Astrocyte (in vitro differentiated cells and primary cell): Measurements from ENCODE around the gene POU2AF3. TPM values are rescaled to one million over a fixed set of nuclear protein-coding genes. Genes with fewer than 3 reads are reported as not detected.

Source experiments
- DNase-seq: peaks from one replicate; pipeline ENCODE4 v3.0.0-alpha.2; 2010; ENCODE audit warnings: low read depth
- FAIRE-seq: peaks from 2 replicates; lab custom pipeline; 2011; peaks lifted over from hg19 to GRCh38; lab: Jason Lieb, UNC
- H2AFZ ChIP-seq: 2 replicates; pipeline ENCODE4 v1.6.0; 2012; ENCODE audit warnings: low read depth, low read length, inconsistent platforms
- H3K27ac ChIP-seq: 2 replicates; pipeline ENCODE4 v1.5.1; 2011; ENCODE audit warnings: low read depth, low read length, inconsistent platforms
- H3K27me3 ChIP-seq: 2 replicates; pipeline ENCODE4 v1.6.0; 2011; ENCODE audit warnings: low read length, inconsistent platforms; ENCODE audit not compliant: insufficient read depth
- H3K36me3 ChIP-seq: 2 replicates; pipeline ENCODE4 v1.5.1; 2011; ENCODE audit warnings: low read length, inconsistent platforms; ENCODE audit not compliant: insufficient read depth
- H3K4me1 ChIP-seq: 2 replicates; pipeline ENCODE4 v1.5.1; 2011; ENCODE audit warnings: low read length, inconsistent platforms; ENCODE audit not compliant: insufficient read depth
- H3K4me2 ChIP-seq: 2 replicates; pipeline ENCODE4 v1.6.0; 2012; ENCODE audit warnings: low read length, inconsistent platforms
- H3K4me3 ChIP-seq: 2 replicates; pipeline ENCODE4 v1.5.1; 2011; ENCODE audit warnings: low read depth, mild to moderate bottlenecking, low read length, inconsistent platforms; ENCODE audit not compliant: insufficient read depth
- H3K79me2 ChIP-seq: 2 replicates; pipeline ENCODE4 v1.6.0; 2012; ENCODE audit warnings: mild to moderate bottlenecking, low read length, inconsistent platforms; ENCODE audit not compliant: insufficient read depth
- H3K9ac ChIP-seq: 2 replicates; pipeline ENCODE4 v1.6.0; 2012; ENCODE audit warnings: mild to moderate bottlenecking, low read length, inconsistent platforms
- H3K9me3 ChIP-seq: 2 replicates; pipeline ENCODE4 v1.5.1; 2012; ENCODE audit warnings: low read depth, mild to moderate bottlenecking, low read length, inconsistent platforms; ENCODE audit not compliant: insufficient read depth
- H4K20me1 ChIP-seq: 2 replicates; pipeline ENCODE4 v1.6.0; 2012; ENCODE audit warnings: low read length, inconsistent platforms; ENCODE audit not compliant: insufficient read depth
- H3K27ac Mint-ChIP-seq: one replicate; pipeline ENCODE4 v1.8.0; 2021; ENCODE audit warnings: mild to moderate bottlenecking, mixed read lengths; ENCODE audit not compliant: unreplicated experiment
- H3K27me3 Mint-ChIP-seq: one replicate; pipeline ENCODE4 v1.8.0; 2021; ENCODE audit warnings: low read depth, mixed read lengths; ENCODE audit not compliant: unreplicated experiment
- H3K36me3 Mint-ChIP-seq: one replicate; pipeline ENCODE4 v1.8.0; 2021; ENCODE audit warnings: low read depth, mixed read lengths; ENCODE audit not compliant: unreplicated experiment
- H3K4me1 Mint-ChIP-seq: one replicate; pipeline ENCODE4 v1.8.0; 2021; ENCODE audit warnings: low read depth, mixed read lengths; ENCODE audit not compliant: unreplicated experiment
- H3K4me3 Mint-ChIP-seq: one replicate; pipeline ENCODE4 v1.8.0; 2021; ENCODE audit warnings: mild to moderate bottlenecking, moderate library complexity, mixed read lengths; ENCODE audit not compliant: unreplicated experiment
- H3K9me3 Mint-ChIP-seq: one replicate; pipeline ENCODE4 v1.8.0; 2021; ENCODE audit warnings: mild to moderate bottlenecking, mixed read lengths; ENCODE audit not compliant: unreplicated experiment
- EZH2 ChIP-seq: IDR thresholded peaks from 2 replicates; pipeline ENCODE4 v1.6.1; 2012; ENCODE audit warnings: mild to moderate bottlenecking, low read length, inconsistent platforms; ENCODE audit not compliant: insufficient read depth
- total RNA-seq: library from RNA; stranded (reverse); gene quantifications from 2 replicates; pipeline ENCODE4 v1.2.1, GENCODE V29; 2021
- TF ChIP-seq, protein P1 (sequence below): IDR thresholded peaks from 2 replicates; pipeline ENCODE4 v1.5.1; 2011; ENCODE audit warnings: low read depth, mild to moderate bottlenecking, inconsistent platforms, low read length, moderate library complexity; ENCODE audit not compliant: insufficient read depth

The POU2AF3 gene
- total RNA-seq, 1 donor from 2014 or later: 0.27 TPM

DNA sequence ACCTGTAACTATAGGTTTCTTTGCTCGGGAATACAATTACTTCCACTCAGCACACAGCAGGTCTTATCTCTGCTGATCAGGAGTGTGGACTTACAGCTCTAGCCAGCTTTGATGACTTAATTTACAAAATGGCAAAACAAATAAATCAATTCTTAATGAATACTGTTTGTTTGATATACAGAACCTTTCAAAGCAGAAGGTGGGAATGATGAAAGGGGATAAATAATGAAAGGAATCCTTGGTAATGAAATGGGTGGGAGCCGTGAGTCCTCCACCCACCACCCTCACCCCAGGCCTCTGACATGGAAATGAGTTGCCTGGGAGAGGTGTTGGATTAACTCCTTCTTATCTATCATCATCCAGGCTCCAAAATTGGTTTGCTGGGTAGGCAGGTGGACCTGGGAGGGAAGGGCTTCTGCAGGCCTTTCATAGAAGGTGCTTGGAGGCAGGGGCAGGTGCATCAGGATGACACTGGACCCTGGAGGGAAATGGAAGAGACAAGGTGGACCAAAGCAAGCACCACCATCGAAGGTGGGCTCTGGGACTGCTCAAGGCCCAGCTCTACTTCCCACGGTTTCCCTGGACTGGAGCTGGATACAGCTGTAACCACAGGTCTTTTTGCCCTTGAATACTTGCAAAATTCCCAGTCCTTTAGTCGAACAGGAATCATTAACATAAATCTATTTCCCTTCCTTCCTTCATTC is 57.8 kb downstream of the POU2AF3 start:
- DNase-seq (no peak), FAIRE-seq (no peak)
- Mint-ChIP-seq H3K27me3 (peaks cover 9% of the 10 kb centered on the region), H3K4me1 (no peaks in the 10 kb centered on the region), H3K36me3 (no peaks in the 10 kb centered on the region), H3K27ac (no peak overlapping the region), H3K9me3 (peaks cover 10% of the 10 kb centered on the region), H3K4me3 (no peak overlapping the region)
- H3K79me2 ChIP-seq: no peaks in the 10 kb centered on the region
- no peaks in the 10 kb centered on the region for H3K36me3 ChIP-seq
- H4K20me1 ChIP-seq: no peaks in the 10 kb centered on the region
- no peaks in the 10 kb centered on the region for H3K4me1 ChIP-seq
- no peak overlapping the region for H2AFZ ChIP-seq
- TF ChIP-seq, protein P1, sequence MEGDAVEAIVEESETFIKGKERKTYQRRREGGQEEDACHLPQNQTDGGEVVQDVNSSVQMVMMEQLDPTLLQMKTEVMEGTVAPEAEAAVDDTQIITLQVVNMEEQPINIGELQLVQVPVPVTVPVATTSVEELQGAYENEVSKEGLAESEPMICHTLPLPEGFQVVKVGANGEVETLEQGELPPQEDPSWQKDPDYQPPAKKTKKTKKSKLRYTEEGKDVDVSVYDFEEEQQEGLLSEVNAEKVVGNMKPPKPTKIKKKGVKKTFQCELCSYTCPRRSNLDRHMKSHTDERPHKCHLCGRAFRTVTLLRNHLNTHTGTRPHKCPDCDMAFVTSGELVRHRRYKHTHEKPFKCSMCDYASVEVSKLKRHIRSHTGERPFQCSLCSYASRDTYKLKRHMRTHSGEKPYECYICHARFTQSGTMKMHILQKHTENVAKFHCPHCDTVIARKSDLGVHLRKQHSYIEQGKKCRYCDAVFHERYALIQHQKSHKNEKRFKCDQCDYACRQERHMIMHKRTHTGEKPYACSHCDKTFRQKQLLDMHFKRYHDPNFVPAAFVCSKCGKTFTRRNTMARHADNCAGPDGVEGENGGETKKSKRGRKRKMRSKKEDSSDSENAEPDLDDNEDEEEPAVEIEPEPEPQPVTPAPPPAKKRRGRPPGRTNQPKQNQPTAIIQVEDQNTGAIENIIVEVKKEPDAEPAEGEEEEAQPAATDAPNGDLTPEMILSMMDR: no peak
- no peak overlapping the region for H3K4me2 ChIP-seq
- no peak overlapping the region for H3K9ac ChIP-seq
- H3K4me3 ChIP-seq: no peak overlapping the region
- H3K9me3 ChIP-seq: no peaks in the 10 kb centered on the region
- H3K27me3 ChIP-seq: no peaks in the 10 kb centered on the region
- H3K27ac ChIP-seq: no peak overlapping the region

DNA sequence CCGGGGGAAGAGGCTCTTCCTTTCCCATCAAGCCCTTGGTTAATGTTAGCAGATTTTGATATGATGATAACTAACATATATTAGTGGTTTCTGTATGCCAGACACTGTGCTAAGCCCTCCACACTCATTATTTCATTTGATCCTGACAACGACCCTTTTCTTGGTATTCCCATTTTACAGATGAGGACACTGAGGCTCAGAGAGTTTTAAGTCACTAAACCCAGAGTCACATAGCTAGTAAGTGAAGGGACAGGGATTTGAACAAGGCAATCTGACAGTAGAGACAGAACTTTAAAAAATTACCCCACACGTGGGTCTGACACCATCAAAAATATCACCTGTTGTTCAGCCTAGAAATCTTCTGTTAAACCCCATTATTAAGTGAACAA is 58.3 kb downstream of the POU2AF3 start:
- Histone ChIP-seq H3K9ac (no peak overlapping the region), H3K79me2 (no peaks in the 10 kb centered on the region), H3K4me2 (no peak overlapping the region), H3K36me3 (no peaks in the 10 kb centered on the region), H3K4me3 (no peak overlapping the region), H3K9me3 (no peaks in the 10 kb centered on the region), H3K4me1 (no peaks in the 10 kb centered on the region), H4K20me1 (no peaks in the 10 kb centered on the region), H2AFZ (no peak overlapping the region), H3K27ac (no peak overlapping the region), H3K27me3 (no peaks in the 10 kb centered on the region)
- no peak for TF ChIP-seq EZH2
- TF ChIP-seq, protein P1: no peak
- H3K4me1 Mint-ChIP-seq: no peaks in the 10 kb centered on the region
- H3K4me3 Mint-ChIP-seq: no peak overlapping the region
- no peaks in the 10 kb centered on the region for H3K36me3 Mint-ChIP-seq
- peaks cover 9% of the 10 kb centered on the region for H3K27me3 Mint-ChIP-seq
- no peak overlapping the region for H3K27ac Mint-ChIP-seq
- DNase-seq: no peak
- no peak for FAIRE-seq
- H3K9me3 Mint-ChIP-seq: peaks cover 10% of the 10 kb centered on the region
